HG03097 (cell line): ENCODE results near the gene CTNND2.

ENCODE experiments used
- ATAC-seq: cut with Tn5 transposase; IDR thresholded peaks from one replicate; pipeline ENCODE4 v1.9.1; 2021; ENCODE audit not compliant: unreplicated experiment, low FRiP score

Gene CTNND2

DNA sequence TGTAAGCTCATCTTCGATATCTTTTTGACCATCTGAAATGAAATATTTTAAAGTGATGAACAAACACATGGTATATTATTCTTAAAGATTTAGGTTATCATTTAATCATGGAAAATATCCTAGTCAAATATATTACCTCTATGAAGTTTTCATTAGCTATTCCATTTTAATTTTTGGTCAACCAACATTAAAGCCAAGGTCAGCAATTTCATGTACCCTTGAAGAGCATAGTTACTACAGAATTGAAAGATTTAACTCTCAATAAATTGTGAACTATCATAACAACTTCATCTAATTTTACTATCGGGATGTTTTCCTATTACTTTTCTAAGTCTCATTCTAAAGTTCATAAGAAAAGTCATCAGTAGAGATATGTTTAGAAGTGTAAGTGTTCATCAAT lies 492.6 kb downstream of the CTNND2 start:
- no peak for ATAC-seq

- ATAC-seq = no peak
These were observed 496.6 kb downstream of the CTNND2 start for GRCh38 chr5:11407556-11408145.

GRCh38 chr5:11400316-11400715 lies 503.9 kb downstream of the CTNND2 start:
- ATAC-seq = no peak

GRCh38 chr5:11398728-11399127 lies 505.5 kb downstream of the CTNND2 start:
- ATAC-seq = no peak

- no peak for ATAC-seq
These were observed 506.7 kb downstream of the CTNND2 start for GRCh38 chr5:11397549-11397948.

DNA sequence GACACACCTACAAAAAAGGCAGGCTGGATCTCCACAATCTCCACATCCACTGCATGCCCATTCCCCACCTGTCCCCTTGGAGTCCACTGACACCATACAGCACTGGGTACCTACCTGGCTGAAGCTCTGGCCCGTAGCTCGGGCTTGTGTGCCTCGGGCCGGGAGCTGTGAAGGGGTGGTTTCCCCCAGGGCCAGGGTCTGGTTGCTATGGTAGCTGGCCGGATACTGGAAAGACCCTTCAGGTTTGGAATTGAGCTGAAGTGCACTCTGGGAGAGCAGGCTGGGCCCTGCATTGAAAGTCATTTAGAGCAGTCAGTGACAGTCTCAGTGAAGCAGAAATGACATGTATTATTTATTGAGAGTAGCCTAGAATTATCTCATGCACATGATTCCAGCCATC lies 507.3 kb downstream of the CTNND2 start:
- ATAC-seq = no peak

DNA sequence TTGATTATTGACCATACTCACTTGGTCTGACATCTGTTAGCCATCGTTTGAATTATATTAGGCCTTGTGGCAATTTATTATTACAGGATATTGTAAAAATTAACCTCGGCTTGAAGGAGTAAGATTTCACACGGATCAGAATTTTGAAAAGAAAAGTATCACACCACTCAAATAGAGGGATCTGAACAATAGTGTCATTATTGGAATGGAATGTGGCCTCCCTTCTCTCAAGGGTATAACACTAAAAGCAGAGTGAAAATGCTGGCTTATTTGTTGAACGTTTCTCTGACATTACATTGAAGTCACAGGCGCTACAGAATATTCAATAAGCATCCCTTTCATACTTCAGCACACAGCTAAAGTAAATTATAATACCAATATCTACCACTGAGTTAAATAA lies 509.3 kb downstream of the CTNND2 start:
- ATAC-seq = no peak

- no peak for ATAC-seq
These were observed 513.9 kb downstream of the CTNND2 start for GRCh38 chr5:11390291-11390767.

DNA sequence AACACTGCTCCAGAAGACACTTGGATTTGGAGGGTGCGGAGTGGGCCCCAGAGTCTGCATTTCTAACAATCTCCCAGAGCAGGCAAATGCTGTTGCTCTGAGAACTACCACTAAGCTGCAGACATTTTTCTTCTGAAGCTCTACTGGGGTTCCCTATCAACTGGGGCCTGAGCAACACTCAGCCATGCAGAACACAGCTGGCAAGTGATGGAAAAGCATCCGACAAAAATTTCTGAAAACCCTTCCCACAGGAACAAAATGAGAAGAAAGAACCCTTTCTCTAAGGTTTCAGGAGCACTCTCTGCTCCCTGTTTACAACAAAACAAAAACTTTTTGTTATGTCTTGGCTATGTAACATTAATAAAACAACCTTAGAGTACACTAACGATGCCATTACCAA lies 516.9 kb downstream of the CTNND2 start:
- ATAC-seq = no peak

DNA sequence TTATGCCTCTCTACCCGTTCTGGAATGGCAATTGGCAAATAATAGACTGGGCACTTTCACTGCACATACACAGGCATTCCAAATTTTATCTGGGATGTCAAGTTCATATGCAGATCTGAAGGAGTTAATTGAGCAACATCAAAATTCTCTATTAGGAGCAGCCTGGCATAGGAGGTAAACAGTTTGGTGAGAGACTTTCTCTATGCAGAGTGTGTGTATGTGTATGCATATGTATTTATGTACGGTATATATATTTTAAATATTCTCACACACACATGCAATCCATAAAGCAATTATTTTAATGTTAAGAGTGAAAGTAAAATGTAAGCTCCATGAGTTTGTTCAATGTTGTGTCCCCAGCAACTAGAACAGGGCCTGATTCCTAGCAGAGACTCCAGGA lies 517.8 kb downstream of the CTNND2 start:
- ATAC-seq = no peak

GRCh38 chr5:11385901-11386293 lies 518.3 kb downstream of the CTNND2 start:
- ATAC-seq = no peak

GRCh38 chr5:11385251-11385900 lies 518.9 kb downstream of the CTNND2 start:
- no peak for ATAC-seq

- no peak for ATAC-seq
These were observed 519.6 kb downstream of the CTNND2 start for GRCh38 chr5:11384441-11385250.

DNA sequence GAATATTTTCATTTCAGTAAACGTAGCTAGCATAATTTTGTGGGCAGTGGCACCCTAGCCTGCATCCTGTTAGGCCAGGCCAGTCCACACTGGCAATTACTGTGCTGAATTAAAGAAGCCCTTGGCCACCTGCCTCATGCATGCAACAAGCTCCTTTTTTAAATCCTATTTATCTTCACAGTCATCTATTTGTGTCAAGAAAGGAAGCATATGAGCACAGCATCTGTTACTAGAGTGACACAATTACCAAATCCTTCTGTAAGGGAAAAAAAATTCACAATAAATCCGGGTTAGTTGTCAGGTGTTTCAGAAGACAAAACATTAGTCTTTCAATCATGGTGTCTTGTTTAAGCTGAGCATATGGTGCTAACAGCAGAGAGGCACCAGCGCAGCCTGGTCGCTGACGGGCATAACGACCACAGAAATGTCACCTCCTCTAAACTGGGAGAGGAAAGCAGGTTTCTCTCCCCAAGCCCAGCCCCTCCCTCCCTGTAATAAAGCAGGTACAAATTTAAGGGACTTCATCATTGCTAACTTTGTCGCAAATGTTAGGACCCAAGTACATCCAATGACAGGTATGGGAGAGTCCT lies 520.6 kb downstream of the CTNND2 start:
- ATAC-seq = no peak

DNA sequence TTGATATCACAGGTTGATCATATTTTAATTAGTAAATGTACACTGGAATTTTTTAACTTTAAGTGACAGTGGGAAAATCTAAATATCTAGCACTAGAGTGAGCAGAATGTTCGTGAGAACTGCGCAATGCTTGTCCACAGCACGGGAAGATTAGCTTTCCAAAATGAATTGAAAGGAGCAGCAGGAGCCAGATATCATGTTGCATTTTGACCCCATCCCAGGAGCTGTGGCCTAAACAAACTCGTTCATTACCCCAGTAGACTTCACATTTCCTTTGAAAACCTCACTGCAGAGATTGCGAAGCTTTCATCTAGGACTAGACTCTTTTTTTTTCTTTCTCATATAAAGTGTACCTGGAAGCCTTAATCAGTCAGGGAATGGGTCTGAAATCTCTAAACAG lies 525.8 kb downstream of the CTNND2 start:
- no peak for ATAC-seq

DNA sequence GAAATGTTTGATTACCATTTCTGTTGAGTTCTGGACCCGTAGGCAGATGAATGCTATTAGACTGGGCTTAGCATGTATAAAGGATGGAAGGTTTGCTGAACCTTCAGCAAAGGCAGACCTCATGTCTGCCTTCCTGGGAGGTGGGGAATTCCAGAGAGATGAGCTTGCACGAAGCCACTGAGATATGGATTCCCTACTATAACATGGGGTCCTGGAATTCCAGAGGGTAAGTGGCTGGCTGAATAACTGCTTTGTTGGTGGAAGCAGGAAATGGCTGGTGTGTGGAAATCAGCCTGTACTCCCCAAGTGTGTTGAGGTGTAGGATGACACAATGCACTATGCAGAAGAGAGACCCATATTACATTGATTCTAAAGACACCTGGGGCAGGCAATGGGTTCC lies 526.4 kb downstream of the CTNND2 start:
- no peak for ATAC-seq

DNA sequence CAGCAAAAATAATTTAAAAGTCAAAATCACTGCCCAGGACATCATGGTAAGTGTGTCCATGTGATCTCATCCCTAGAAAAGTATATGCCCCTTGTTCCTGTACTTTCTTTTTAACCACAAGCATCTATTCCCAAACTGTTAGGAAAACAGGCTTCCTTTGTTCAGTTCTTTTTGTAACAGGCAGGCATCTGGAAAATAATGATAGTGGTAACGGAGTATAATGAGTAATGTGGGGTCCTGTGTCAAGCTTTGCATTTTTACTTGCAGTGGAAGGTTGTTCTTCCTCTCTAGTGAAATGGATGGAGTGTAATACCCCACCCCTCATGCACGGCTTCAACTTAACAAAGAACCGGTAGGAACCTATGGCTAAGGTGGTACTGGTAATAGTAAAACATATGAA lies 532.1 kb downstream of the CTNND2 start:
- ATAC-seq = no peak

GRCh38 chr5:11371021-11371420 lies 533.2 kb downstream of the CTNND2 start:
- ATAC-seq = no peak

GRCh38 chr5:11364531-11364930 lies 539.7 kb downstream of the CTNND2 start:
- ATAC-seq = no peak

- no peak for ATAC-seq
These were observed 540.5 kb downstream of the CTNND2 start for GRCh38 chr5:11363631-11364178.

DNA sequence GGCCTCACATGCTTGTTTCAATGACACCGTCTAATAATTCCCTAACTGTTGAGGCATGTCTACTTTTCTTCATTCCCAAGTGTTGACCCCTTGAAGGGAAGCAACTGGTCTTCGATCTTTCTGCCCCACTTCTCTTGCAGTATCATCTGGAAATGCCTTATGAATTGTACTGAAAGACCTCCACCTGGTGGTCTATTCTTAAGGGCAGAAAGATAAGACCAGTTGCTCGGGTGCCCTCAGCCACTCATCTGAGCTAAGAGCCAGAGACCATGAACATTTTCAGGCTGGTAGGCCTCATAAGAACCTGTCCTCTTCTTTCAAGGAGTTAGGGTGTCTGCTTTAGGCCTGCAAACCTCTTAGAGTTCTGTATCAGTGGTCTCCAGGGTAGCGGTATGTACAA lies 542.5 kb downstream of the CTNND2 start:
- ATAC-seq = no peak
